GM12891 (cell line): ENCODE data around the gene SH2D3A.

Experiments
- PAX5 ChIP-seq: IDR thresholded peaks from 2 replicates; pipeline ENCODE4 v1.6.1; 2011; ENCODE audit warnings: low read length, moderate library complexity, mild to moderate bottlenecking; ENCODE audit not compliant: insufficient read depth, severe bottlenecking
- POLR2A ChIP-seq: IDR thresholded peaks from 2 replicates; pipeline ENCODE4 v1.6.1; 2011; ENCODE audit warnings: low read depth, low read length, control low read depth
- POLR2AphosphoS5 ChIP-seq: IDR thresholded peaks from 2 replicates; pipeline ENCODE4 v1.6.1; 2011; ENCODE audit warnings: low read depth, low read length, control low read depth
- SPI1 ChIP-seq: IDR thresholded peaks from 2 replicates; pipeline ENCODE4 v1.6.1; 2011; ENCODE audit warnings: low read depth, low read length, control low read depth
- TAF1 ChIP-seq: IDR thresholded peaks from 2 replicates; pipeline ENCODE4 v1.6.1; 2011; ENCODE audit warnings: low read depth, low read length, control low read depth

GRCh38 chr19:6806488-6806887 is 39.3 kb upstream of the SH2D3A start:
- TF ChIP-seq POLR2AphosphoS5 (no peak), POLR2A (no peak), TAF1 (no peak), SPI1 (no peak), PAX5 (no peak)
